ENCODE data around the gene CD300LF.

DNA sequence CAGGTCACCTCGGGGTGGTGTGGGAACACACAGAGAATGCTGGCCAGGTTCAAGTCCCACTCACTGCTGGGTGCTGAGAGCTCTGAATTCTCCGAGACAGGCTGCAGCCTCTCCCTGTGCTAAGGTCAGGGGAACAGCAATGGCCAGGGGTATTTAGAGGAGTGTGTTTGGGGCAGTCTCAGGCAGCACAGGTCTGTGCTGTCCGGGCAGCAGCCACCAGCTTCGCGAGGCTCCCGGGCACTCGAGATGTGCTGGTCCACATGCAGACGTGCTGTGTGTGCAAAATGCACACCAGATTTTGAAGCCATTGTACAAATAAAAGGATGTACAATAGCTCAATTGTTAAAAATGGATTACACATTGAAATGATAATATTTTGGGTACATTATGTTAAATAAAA is 42.8 kb upstream of the CD300LF start:
- TF ChIP-seq, protein P1, sequence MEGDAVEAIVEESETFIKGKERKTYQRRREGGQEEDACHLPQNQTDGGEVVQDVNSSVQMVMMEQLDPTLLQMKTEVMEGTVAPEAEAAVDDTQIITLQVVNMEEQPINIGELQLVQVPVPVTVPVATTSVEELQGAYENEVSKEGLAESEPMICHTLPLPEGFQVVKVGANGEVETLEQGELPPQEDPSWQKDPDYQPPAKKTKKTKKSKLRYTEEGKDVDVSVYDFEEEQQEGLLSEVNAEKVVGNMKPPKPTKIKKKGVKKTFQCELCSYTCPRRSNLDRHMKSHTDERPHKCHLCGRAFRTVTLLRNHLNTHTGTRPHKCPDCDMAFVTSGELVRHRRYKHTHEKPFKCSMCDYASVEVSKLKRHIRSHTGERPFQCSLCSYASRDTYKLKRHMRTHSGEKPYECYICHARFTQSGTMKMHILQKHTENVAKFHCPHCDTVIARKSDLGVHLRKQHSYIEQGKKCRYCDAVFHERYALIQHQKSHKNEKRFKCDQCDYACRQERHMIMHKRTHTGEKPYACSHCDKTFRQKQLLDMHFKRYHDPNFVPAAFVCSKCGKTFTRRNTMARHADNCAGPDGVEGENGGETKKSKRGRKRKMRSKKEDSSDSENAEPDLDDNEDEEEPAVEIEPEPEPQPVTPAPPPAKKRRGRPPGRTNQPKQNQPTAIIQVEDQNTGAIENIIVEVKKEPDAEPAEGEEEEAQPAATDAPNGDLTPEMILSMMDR (IDR thresholded peaks at IDR 0.05; ENCODE audit: low read length): no peak
- no peak for TF ChIP-seq EZH2 (IDR thresholded peaks at IDR 0.05; ENCODE audit: borderline replicate concordance, low read length)

Data from OCI-LY1 (cell line).